Endodermal cell (in vitro differentiated cells): Measurements from ENCODE around the gene IRF2BPL. TPM values are rescaled to one million over a fixed set of nuclear protein-coding genes. Genes with fewer than 3 reads are reported as not detected.

ENCODE experiments used
- DNase-seq: peaks from one replicate; pipeline ENCODE4 v3.0.0-alpha.2; 2017
- H3K27ac ChIP-seq: 2 replicates; pipeline ENCODE4 v1.5.1; 2013; ENCODE audit warnings: mild to moderate bottlenecking, low read depth, low read length, moderate library complexity
- H3K27me3 ChIP-seq: 2 replicates; pipeline ENCODE4 v1.6.1; 2013; ENCODE audit warnings: mild to moderate bottlenecking, low read length, moderate library complexity; ENCODE audit not compliant: insufficient read depth, control insufficient read depth, poor library complexity, severe bottlenecking
- H3K36me3 ChIP-seq: 2 replicates; pipeline ENCODE4 v1.7.0; 2013; ENCODE audit warnings: mild to moderate bottlenecking, low read length, moderate library complexity; ENCODE audit not compliant: control insufficient read depth, insufficient read depth
- H3K4me1 ChIP-seq: one replicate; pipeline ENCODE4 v1.7.0; 2013; ENCODE audit warnings: low read length; ENCODE audit not compliant: control insufficient read depth, insufficient read depth
- H3K4me3 ChIP-seq: 2 replicates; pipeline ENCODE4 v1.5.1; 2013; ENCODE audit warnings: mild to moderate bottlenecking, low read length, moderate library complexity
- H3K9ac ChIP-seq: 2 replicates; pipeline ENCODE4 v1.6.1; 2013; ENCODE audit warnings: mild to moderate bottlenecking, low read length, moderate library complexity; ENCODE audit not compliant: poor library complexity, severe bottlenecking; ENCODE audit errors: extremely low read depth
- H3K9me3 ChIP-seq: 2 replicates; pipeline ENCODE4 v1.6.1; 2013; ENCODE audit warnings: mild to moderate bottlenecking, low read length, moderate library complexity; ENCODE audit not compliant: control insufficient read depth
- H3K27ac Mint-ChIP-seq: 2 replicates; pipeline ENCODE4 v1.8.0; 2020; ENCODE audit warnings: mixed read lengths
- H3K27me3 Mint-ChIP-seq: 2 replicates; pipeline ENCODE4 v1.8.0; 2021; ENCODE audit warnings: mild to moderate bottlenecking, mixed read lengths; ENCODE audit not compliant: insufficient read depth
- H3K36me3 Mint-ChIP-seq: 2 replicates; pipeline ENCODE4 v1.8.0; 2020; ENCODE audit warnings: low read depth, mixed read lengths
- H3K4me1 Mint-ChIP-seq: 2 replicates; pipeline ENCODE4 v1.8.0; 2020; ENCODE audit warnings: mixed read lengths
- H3K4me3 Mint-ChIP-seq: 2 replicates; pipeline ENCODE4 v1.8.0; 2020; ENCODE audit warnings: mild to moderate bottlenecking, moderate library complexity, mixed read lengths
- H3K9me3 Mint-ChIP-seq: 2 replicates; pipeline ENCODE4 v1.8.0; 2020; ENCODE audit warnings: mild to moderate bottlenecking, mixed read lengths
- WGBS, 2 experiments: methylation state at CpG; one replicate each; pipeline versions ENCODE4 v1.1.5 to v1.1.7; 2013; ENCODE audit warnings: missing lambda C conversion rate in 2 of 2, mixed read lengths in 1 of 2; ENCODE audit not compliant: insufficient coverage in 1 of 2, insufficient read length in 1 of 2; 5-methylcytosine and 5-hydroxymethylcytosine counted together
- total RNA-seq, 2 donors: library from RNA; stranded (reverse); fragmentation: NEBNext Ultra II Directional in 1 of 2; extraction: Animal tissue kit (Norgen Biotek cat#: 25700) in 1 of 2; gene quantifications; 2 replicates in 1 of 2; 3 replicates in 1 of 2; pipeline ENCODE4 v1.2.1, GENCODE V29; 2021
- TF ChIP-seq, protein P1 (sequence below): fragments of 200-600 bp; sonication (generic); conservative IDR thresholded peaks from 2 replicates; pipeline ENCODE4 v1.5.0; 2021; ENCODE audit warnings: antibody characterized with exemption, mild to moderate bottlenecking

The IRF2BPL gene
- total RNA-seq, 2 donors from 2014 or later, result 34.2 to 44.3 TPM

DNA sequence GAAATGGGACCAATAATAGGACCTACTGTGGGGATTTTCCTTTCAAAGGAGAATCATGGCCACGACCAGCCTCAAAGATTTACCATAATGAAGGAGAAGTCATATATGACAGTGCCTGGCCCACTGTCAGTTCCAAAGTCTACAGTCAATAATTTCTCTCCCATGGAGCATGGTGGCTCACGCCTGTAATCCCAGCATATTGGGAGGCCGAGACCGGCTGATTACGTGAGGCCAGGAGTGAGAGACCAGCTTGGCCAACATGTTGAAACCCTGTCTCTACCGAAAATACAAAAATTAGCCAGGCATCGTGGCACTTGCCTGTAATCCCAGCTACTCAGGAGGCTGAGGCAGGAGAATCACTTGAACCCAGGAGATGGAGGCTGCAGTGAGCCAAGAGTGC is 13.8 kb downstream of the IRF2BPL start:
- Histone ChIP-seq H3K27ac (peak overlapping the region; percentile 96), H3K9ac (no peak overlapping the region), H3K36me3 (no peaks in the 10 kb centered on the region), H3K9me3 (no peaks in the 10 kb centered on the region), H3K27me3 (no peaks in the 10 kb centered on the region), H3K4me1 (no peaks in the 10 kb centered on the region), H3K4me3 (no peak overlapping the region)
- DNase-seq, result no peak
- H3K9me3 Mint-ChIP-seq, result no peaks in the 10 kb centered on the region
- peak overlapping the region; percentile 30 for H3K27ac Mint-ChIP-seq
- TF ChIP-seq, protein P1, sequence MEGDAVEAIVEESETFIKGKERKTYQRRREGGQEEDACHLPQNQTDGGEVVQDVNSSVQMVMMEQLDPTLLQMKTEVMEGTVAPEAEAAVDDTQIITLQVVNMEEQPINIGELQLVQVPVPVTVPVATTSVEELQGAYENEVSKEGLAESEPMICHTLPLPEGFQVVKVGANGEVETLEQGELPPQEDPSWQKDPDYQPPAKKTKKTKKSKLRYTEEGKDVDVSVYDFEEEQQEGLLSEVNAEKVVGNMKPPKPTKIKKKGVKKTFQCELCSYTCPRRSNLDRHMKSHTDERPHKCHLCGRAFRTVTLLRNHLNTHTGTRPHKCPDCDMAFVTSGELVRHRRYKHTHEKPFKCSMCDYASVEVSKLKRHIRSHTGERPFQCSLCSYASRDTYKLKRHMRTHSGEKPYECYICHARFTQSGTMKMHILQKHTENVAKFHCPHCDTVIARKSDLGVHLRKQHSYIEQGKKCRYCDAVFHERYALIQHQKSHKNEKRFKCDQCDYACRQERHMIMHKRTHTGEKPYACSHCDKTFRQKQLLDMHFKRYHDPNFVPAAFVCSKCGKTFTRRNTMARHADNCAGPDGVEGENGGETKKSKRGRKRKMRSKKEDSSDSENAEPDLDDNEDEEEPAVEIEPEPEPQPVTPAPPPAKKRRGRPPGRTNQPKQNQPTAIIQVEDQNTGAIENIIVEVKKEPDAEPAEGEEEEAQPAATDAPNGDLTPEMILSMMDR, result no peak
- H3K4me3 Mint-ChIP-seq, result no peak overlapping the region
- H3K27me3 Mint-ChIP-seq, result no peaks in the 10 kb centered on the region
- peaks cover 7% of the 10 kb centered on the region for H3K4me1 Mint-ChIP-seq
- WGBS, 2 experiments, result 93 to 96% methylated on average over 7 of the region's 7 CpGs
- no peaks in the 10 kb centered on the region for H3K36me3 Mint-ChIP-seq

DNA sequence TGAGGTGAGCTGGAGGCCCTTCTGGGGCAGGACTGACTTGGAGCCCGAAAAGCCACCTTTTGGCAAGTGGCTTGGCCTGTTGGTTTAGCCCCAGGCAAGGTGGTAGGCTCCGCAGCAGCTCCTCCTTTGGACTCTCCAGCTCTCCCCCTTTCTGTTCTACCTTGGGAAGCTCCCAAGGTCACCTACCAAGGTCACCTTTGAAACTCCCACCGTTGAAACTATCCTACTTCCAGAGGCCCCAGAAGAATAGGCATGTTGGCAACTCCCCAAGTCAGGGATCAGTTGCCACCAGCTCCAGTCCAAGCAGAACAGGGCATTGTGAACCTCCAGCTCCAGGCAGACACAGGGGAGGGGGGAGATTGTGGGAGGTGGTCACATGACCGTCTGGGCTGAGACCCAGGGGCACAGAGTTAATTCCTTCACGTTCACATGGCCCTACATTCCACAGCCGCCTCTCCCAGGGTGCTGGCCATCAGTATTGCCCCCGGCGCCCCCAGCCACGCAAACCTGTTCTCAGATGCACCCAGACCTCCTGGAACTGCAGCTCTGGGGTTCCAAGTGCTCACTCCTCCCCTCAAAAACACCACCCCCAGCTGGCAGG is 14.4 kb downstream of the IRF2BPL start:
- no peaks in the 10 kb centered on the region for H3K27me3 Mint-ChIP-seq
- peak; percentile 76 for DNase-seq
- H3K4me3 ChIP-seq, result no peak overlapping the region
- peak overlapping the region; percentile 96 for H3K27ac ChIP-seq
- no peaks in the 10 kb centered on the region for H3K9me3 Mint-ChIP-seq
- no peak overlapping the region for H3K9ac ChIP-seq
- H3K4me1 Mint-ChIP-seq, result peaks cover 7% of the 10 kb centered on the region
- 74 to 94% methylated on average over 2 to 8 of the region's 9 CpGs for WGBS, 2 experiments
- no peaks in the 10 kb centered on the region for H3K9me3 ChIP-seq
- no peaks in the 10 kb centered on the region for H3K27me3 ChIP-seq
- peak overlapping the region; percentile 30 for H3K27ac Mint-ChIP-seq
- H3K4me1 ChIP-seq, result no peaks in the 10 kb centered on the region
- TF ChIP-seq, protein P1, result no peak
- no peaks in the 10 kb centered on the region for H3K36me3 Mint-ChIP-seq
- H3K4me3 Mint-ChIP-seq, result no peak overlapping the region
- H3K36me3 ChIP-seq, result no peaks in the 10 kb centered on the region

DNA sequence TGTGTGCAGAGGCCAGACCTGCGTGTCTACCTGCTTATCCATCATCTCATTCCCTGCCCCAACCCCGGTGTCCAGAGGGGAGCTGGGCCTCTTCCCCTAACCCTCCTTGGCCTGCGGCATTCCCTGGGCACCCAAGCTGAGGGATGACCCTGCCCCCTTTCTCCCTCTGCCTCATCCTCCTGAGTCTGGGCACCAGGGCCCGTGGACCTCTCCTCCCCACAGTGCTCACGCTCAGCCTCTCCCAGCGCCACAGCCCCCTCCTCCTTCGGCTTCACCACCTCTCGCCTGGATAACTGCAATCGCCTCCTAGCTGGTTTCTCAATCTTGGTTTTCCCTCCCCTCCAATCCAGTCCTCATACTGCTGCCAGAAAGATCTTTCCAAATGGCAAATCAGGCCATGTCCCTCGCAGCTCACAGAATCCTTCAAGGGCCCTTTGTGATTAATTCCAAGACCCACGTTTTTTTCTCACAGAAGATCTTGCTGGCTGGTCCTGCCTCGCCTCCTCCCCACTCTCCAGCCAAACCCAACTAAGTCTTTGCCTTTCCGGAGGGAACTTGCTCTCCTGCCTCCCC is 16.2 kb downstream of the IRF2BPL start:
- Mint-ChIP-seq H3K27ac (no peak overlapping the region), H3K4me3 (no peak overlapping the region), H3K27me3 (no peaks in the 10 kb centered on the region), H3K4me1 (peaks cover 19% of the 10 kb centered on the region), H3K9me3 (no peaks in the 10 kb centered on the region), H3K36me3 (no peaks in the 10 kb centered on the region)
- H3K4me3 ChIP-seq, result no peak overlapping the region
- H3K9me3 ChIP-seq, result no peaks in the 10 kb centered on the region
- no peak overlapping the region for H3K9ac ChIP-seq
- H3K36me3 ChIP-seq, result no peaks in the 10 kb centered on the region
- TF ChIP-seq, protein P1, result no peak
- WGBS, 2 experiments, result 89 to 98% methylated on average over 11 to 13 of the region's 13 CpGs
- DNase-seq, result no peak
- no peak overlapping the region for H3K27ac ChIP-seq
- no peaks in the 10 kb centered on the region for H3K27me3 ChIP-seq
- peaks cover 5% of the 10 kb centered on the region for H3K4me1 ChIP-seq
